ENCODE results near the gene SMNDC1.

SMNDC1 gene

DNA sequence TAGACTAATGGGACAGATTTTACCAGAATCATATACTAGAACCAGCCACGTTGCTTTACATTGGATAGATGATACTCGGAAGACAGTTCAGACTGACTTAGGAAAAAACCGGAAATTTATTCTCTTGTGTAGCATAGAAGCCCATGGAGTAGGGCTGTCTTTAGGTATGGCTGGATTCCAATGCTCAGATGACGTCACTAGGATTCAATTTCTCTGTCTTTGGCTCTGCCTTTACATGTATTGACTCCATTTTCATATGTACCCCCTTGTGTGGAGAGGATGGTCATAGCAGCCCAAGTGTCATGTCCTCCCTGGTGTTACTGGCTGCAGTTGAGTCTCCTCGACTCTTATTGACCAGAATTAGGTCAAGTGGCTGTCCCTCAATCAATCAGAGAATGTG lies 39.2 kb upstream of the SMNDC1 start:
- TF ChIP-seq, protein P1, sequence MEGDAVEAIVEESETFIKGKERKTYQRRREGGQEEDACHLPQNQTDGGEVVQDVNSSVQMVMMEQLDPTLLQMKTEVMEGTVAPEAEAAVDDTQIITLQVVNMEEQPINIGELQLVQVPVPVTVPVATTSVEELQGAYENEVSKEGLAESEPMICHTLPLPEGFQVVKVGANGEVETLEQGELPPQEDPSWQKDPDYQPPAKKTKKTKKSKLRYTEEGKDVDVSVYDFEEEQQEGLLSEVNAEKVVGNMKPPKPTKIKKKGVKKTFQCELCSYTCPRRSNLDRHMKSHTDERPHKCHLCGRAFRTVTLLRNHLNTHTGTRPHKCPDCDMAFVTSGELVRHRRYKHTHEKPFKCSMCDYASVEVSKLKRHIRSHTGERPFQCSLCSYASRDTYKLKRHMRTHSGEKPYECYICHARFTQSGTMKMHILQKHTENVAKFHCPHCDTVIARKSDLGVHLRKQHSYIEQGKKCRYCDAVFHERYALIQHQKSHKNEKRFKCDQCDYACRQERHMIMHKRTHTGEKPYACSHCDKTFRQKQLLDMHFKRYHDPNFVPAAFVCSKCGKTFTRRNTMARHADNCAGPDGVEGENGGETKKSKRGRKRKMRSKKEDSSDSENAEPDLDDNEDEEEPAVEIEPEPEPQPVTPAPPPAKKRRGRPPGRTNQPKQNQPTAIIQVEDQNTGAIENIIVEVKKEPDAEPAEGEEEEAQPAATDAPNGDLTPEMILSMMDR (IDR thresholded peaks at IDR 0.05; ENCODE audit: low read depth, low read length, missing control alignments) = no peak
- in situ Hi-C loops (cut with HindIII; ENCODE audit: low pct_ligation_motif_present, low sequenced_read_pairs) = loop anchor here (25.0 kb wide), 1 partner anchor 193 kb away; no protein-coding TSS in a partner anchor

DNA sequence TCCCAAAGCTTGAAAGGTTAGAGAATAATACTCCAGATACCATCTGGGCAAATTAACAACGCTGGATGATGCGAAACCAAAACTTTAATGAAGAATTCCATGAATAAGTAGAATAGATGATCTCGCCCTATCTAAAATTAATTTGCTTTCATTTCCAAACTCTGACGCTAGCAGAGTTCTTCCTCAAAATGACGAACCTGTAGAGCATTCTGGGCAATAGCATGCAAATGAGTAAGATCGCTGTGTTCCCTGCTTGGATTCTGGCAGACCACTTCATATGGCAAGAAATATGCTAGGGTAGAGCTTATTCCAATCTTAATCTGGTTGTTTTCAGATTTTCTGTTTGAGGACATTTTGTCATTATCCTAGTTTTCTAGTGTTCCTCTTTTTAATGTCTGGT lies 36.1 kb upstream of the SMNDC1 start:
- in situ Hi-C loops (cut with HindIII; ENCODE audit: low pct_ligation_motif_present, low sequenced_read_pairs) = loop anchor here (25.0 kb wide), 1 partner anchor 196 kb away; no protein-coding TSS in a partner anchor
- no peak for DNase-seq
- H3K4me3 ChIP-seq (ENCODE audit: low read depth, low read length) = no peak overlapping the region
- H3K36me3 ChIP-seq (replicated peaks) = no peaks in the 10 kb centered on the region
- TF ChIP-seq, protein P1 (IDR thresholded peaks at IDR 0.05; ENCODE audit: low read depth, low read length, missing control alignments) = no peak
- no peaks in the 10 kb centered on the region for H3K27me3 ChIP-seq (replicated peaks)
- no peak overlapping the region for H3K27ac ChIP-seq

More for the DNA sequence above, 39.2 kb upstream of the SMNDC1 start:
- Histone ChIP-seq H3K36me3 (replicated peaks) (no peaks in the 10 kb centered on the region), H3K27ac (no peak overlapping the region), H3K27me3 (replicated peaks) (no peaks in the 10 kb centered on the region), H3K4me3 (ENCODE audit: low read depth, low read length) (no peak overlapping the region)
- DNase-seq = no peak

DNA sequence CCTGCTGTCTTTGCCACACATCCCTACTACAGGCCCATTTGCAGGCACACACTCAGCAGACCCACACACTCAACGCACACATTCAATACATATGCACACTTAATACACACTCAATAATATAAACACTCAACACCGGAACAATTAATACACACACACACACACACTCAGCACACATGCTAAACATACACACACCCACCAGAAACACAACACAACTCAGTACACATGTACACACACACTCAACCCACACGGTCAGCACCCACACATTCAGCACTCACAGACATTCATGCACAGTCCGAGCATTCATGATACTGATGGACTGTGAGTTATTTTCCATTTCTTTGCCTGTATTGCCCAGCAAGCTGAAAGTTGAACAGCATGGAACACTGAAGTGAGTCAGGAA lies 35.4 kb upstream of the SMNDC1 start:
- Histone ChIP-seq H3K36me3 (replicated peaks) (no peaks in the 10 kb centered on the region), H3K4me3 (ENCODE audit: low read depth, low read length) (no peak overlapping the region), H3K27me3 (replicated peaks) (no peaks in the 10 kb centered on the region), H3K27ac (no peak overlapping the region)
- TF ChIP-seq, protein P1 (IDR thresholded peaks at IDR 0.05; ENCODE audit: low read depth, low read length, missing control alignments) = no peak
- no peak for DNase-seq
- in situ Hi-C loops (cut with HindIII; ENCODE audit: low pct_ligation_motif_present, low sequenced_read_pairs) = loop anchor here (25.0 kb wide), 1 partner anchor 197 kb away; no protein-coding TSS in a partner anchor

DNA sequence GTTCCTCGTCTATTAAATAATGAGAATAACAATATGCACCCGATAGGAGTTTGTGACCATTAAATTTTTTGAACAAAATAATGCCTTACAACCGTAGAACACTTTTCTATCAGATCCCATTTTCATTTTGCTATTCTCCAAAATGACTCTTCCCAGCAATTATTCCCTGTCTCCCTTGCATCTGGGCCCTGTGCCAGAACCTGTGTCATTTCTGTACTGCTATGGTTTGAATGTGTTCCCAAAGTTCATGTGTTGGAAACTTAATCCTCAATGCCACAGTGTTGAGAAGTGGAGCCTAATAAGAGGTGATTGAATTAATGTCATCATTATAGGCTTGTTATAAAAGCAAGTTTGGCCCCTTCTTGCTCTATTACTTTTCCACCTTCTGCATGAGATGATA lies 33.2 kb upstream of the SMNDC1 start:
- Histone ChIP-seq H3K36me3 (replicated peaks) (no peaks in the 10 kb centered on the region), H3K27ac (no peak overlapping the region), H3K4me3 (ENCODE audit: low read depth, low read length) (no peak overlapping the region), H3K27me3 (replicated peaks) (no peaks in the 10 kb centered on the region)
- TF ChIP-seq, protein P1 (IDR thresholded peaks at IDR 0.05; ENCODE audit: low read depth, low read length, missing control alignments) = no peak
- DNase-seq = no peak
- in situ Hi-C loops (cut with HindIII; ENCODE audit: low pct_ligation_motif_present, low sequenced_read_pairs) = loop anchor here (25.0 kb wide), 1 partner anchor 199 kb away; no protein-coding TSS in a partner anchor

DNA sequence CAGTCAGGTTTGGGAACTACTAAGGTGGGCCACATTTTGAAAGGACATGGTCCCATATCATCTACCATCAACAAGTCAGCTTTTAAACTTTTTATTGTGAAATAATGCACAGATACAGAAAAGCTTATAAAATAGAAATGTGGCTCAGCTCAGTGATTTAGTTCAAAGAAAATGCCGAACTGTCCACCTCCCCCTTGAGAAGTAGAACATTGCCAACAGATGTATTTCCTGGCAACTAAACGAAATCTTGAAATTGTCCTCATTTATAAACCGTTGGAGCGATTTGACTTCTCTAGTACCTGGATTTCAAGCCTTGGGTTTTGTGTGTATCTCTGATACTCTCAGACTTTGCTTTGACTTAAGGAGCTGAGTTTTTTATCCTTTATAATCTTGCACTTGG lies 32.7 kb upstream of the SMNDC1 start:
- TF ChIP-seq, protein P1 (IDR thresholded peaks at IDR 0.05; ENCODE audit: low read depth, low read length, missing control alignments) = no peak
- in situ Hi-C loops (cut with HindIII; ENCODE audit: low pct_ligation_motif_present, low sequenced_read_pairs) = loop anchor here (25.0 kb wide), 1 partner anchor 200 kb away; no protein-coding TSS in a partner anchor

More for the DNA sequence above, 32.7 kb upstream of the SMNDC1 start:
- Histone ChIP-seq H3K36me3 (replicated peaks) (no peaks in the 10 kb centered on the region), H3K27me3 (replicated peaks) (no peaks in the 10 kb centered on the region), H3K27ac (no peak overlapping the region), H3K4me3 (ENCODE audit: low read depth, low read length) (no peak overlapping the region)
- no peak for DNase-seq

Data from brain microvascular endothelial cell (primary cell).